Heart left ventricle (tissue), 16 donors: ENCODE results near the gene SMIM3. TPM values are rescaled to one million over a fixed set of nuclear protein-coding genes. Genes with fewer than 3 reads are reported as not detected.
"Not testable (repeated sequence)": the region's sequence is repeated elsewhere in the genome, so short reads cannot be mapped to it uniquely, and the experiment has no call there.

Source experiments
- ATAC-seq, 4 donors: fragments of 200-7000 bp; cut with Tn5 transposase; one replicate each; pipeline ENCODE4 v1.9.1; 2020 to 2022; ENCODE audit warnings: moderate library complexity in 4 of 4, mild to moderate bottlenecking in 3 of 4, moderate number of reproducible peaks in 1 of 4
- DNase-seq, 5 donors: peaks; one replicate each; pipeline ENCODE4 v3.0.0-alpha.2; 2020
- H3K27ac ChIP-seq, 12 donors: fragments of 200-600 bp; sonication (generic) in 4 of 12; one replicate each; pipeline versions ENCODE4 v1.5.0 to v1.8.0; 2016 to 2022; ENCODE audit warnings: mild to moderate bottlenecking in 2 of 12
- H3K27me3 ChIP-seq, 9 donors: fragments of 200-600 bp; sonication (generic) in 2 of 9; one replicate each; pipeline versions ENCODE4 v1.5.1 to v1.8.0; 2016 to 2022; ENCODE audit warnings: mild to moderate bottlenecking in 3 of 9
- H3K36me3 ChIP-seq, 9 donors: fragments of 200-600 bp; sonication (generic) in 2 of 9; one replicate each; pipeline versions ENCODE4 v1.5.0 to v1.8.0; 2018 to 2022; ENCODE audit warnings: mild to moderate bottlenecking in 2 of 9
- H3K4me1 ChIP-seq, 12 donors: fragments of 200-600 bp; sonication (generic) in 4 of 12; one replicate each; pipeline versions ENCODE4 v1.5.0 to v1.8.0; 2016 to 2022; ENCODE audit warnings: mild to moderate bottlenecking in 3 of 12
- H3K4me3 ChIP-seq, 12 donors: fragments of 200-600 bp; sonication (generic) in 4 of 12; one replicate each; pipeline versions ENCODE4 v1.5.0 to v1.8.0; 2017 to 2022; ENCODE audit warnings: mild to moderate bottlenecking in 9 of 12, moderate library complexity in 4 of 12
- H3K9me3 ChIP-seq, 12 donors: fragments of 200-600 bp; sonication (generic) in 4 of 12; one replicate each; pipeline versions ENCODE4 v1.5.0 to v1.8.0; 2016 to 2022; ENCODE audit warnings: mild to moderate bottlenecking in 1 of 12
- POLR2A ChIP-seq, 2 donors: fragments of 450-650 bp; IDR thresholded peaks; one replicate each; pipeline ENCODE4 v1.6.1; 2017; ENCODE audit warnings: antibody characterized with exemption in 2 of 2, mild to moderate bottlenecking in 2 of 2, moderate library complexity in 2 of 2
- WGBS, 4 donors: extraction: QIAGEN DNeasy Blood & Tissue Kit in 2 of 4; methylation state at CpG; one replicate each; pipeline versions ENCODE4 v1.1.5 to v1.1.7; 2013 to 2018; 5-methylcytosine and 5-hydroxymethylcytosine counted together
- intact Hi-C, 10 donors: fragments of 100-400 bp; cut with DNase I; formaldehyde crosslinking; loops; one replicate each; pipeline versions ENCODE4 v1.11.1 to v1.14.2; 2022
- polyA plus RNA-seq, 2 donors: library from polyadenylated mRNA; stranded (reverse); fragments of 200-250 nt; gene quantifications; one replicate each; pipeline ENCODE4 v1.2.3, GENCODE V29; 2013
- total RNA-seq, 9 donors: library from RNA; depleted of rRNA in 2 of 9; stranded (reverse); fragments of >200 nt in 2 of 9; fragmentation: NEBNext Ultra II Directional in 3 of 9; extraction: Animal tissue kit (Norgen Biotek cat#: 25700) in 3 of 9; gene quantifications; one replicate each; pipeline versions ENCODE4 v1.1.0 to v1.2.4, GENCODE V29; 2016 to 2023
- TF ChIP-seq, protein P1 (sequence below), 12 donors: fragments of 200-600 bp; sonication (generic) in 4 of 12; IDR thresholded peaks; one replicate each; pipeline versions ENCODE4 v1.5.0 to v1.8.0; 2018 to 2022; ENCODE audit warnings: antibody characterized with exemption in 12 of 12, mild to moderate bottlenecking in 5 of 12
- donor health status: ischemic (EF 13 %, LVEDD 7.1; RV severe dilation, severe dysfunction).
- donor health status: healthy with polysubstance abuse.
- donor health status: DM: no; HTN: yes; CAD: no.
- donor health status: DM: no; HTN: no; CAD: no.
- donor health status: ischemic (EF 25% LVEDD 6.9; RV normal size, moderate dysfunction).
- donor health status: ischemic (EF 25% LVEDD 5.7; RV mildly dilated, moderate dysfunction).
- donor health status: healthy.
- donor health status: DM: yes; HTN: yes; CAD: no.
- donor health status: ischemic (EF 35%, LVEDD 5.7; RV mildly dilated, moderate dysfunction).
- donor health status: nonischemic (EF 11% LVEDD 7.7; RV severe dilation, severe dysfunction).
- donor health status: DM: yes; HTN: yes; CAD: no.
- donor health status: PGD.
- donor health status: ischemic (EF 29% LVEDD 5.4; RV normal size, mild dysfunction).
- donor health status: nonischemic (EF 23%, LVEDD 6.1; RV moderate dilation, normal function).

The SMIM3 gene
- total and polyA plus RNA-seq, 11 donors: 7.1 to 45.6 (median 19.1) TPM

DNA sequence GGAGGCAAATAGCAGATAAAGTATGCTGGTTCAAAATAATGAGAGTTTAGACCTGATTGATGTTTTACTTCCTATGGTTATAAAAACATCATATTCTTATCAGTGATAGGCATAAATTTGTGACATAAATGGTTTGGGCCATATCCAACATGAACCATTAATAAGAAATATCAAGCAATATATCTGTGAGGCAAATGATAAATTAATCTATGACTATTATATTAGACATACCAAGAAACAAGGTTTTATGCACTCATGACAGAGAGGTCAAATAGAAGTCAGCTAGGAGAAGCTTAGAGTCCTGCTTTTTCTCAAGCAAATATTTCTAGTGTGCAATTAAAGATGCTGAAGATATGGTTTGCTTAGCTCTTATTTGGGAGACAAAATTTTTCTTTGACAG is 10.4 kb downstream of the SMIM3 start:
- Histone ChIP-seq H3K27me3 (no peaks in the 10 kb centered on the region), H3K36me3 (no peaks in the 10 kb centered on the region), H3K4me1 (peaks cover 3 to 94% (median 27%) of the 10 kb centered on the region in 12 donors), H3K9me3 (peaks cover 0 to 4% (median 0%) of the 10 kb centered on the region in 12 donors), H3K4me3 (peak overlapping the region in 1 of 12 donors; percentile 7), H3K27ac (peak overlapping the region in 3 of 12 donors; percentile 47 to 84 (median 58))
- intact Hi-C loops: loop anchor here in 1 of 10 donors (10.0 kb wide), 1 partner anchor 366 kb away; the partner anchor contains the start of gene ANXA6
- no peak for DNase-seq
- ATAC-seq: no peak
- no peak for TF ChIP-seq POLR2A (IDR thresholded peaks at IDR 0.05)
- TF ChIP-seq, protein P1, sequence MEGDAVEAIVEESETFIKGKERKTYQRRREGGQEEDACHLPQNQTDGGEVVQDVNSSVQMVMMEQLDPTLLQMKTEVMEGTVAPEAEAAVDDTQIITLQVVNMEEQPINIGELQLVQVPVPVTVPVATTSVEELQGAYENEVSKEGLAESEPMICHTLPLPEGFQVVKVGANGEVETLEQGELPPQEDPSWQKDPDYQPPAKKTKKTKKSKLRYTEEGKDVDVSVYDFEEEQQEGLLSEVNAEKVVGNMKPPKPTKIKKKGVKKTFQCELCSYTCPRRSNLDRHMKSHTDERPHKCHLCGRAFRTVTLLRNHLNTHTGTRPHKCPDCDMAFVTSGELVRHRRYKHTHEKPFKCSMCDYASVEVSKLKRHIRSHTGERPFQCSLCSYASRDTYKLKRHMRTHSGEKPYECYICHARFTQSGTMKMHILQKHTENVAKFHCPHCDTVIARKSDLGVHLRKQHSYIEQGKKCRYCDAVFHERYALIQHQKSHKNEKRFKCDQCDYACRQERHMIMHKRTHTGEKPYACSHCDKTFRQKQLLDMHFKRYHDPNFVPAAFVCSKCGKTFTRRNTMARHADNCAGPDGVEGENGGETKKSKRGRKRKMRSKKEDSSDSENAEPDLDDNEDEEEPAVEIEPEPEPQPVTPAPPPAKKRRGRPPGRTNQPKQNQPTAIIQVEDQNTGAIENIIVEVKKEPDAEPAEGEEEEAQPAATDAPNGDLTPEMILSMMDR (IDR thresholded peaks at IDR 0.05): no peak

GRCh38 chr5:150789450-150789849 is 10.9 kb downstream of the SMIM3 start:
- intact Hi-C loops: loop anchor here in 1 of 10 donors (10.0 kb wide), 1 partner anchor 365 kb away; the partner anchor contains the start of gene ANXA6
- H3K27ac ChIP-seq: peak overlapping the region in 9 of 12 donors; percentile 22 to 84 (median 55)
- H3K27me3 ChIP-seq: no peaks in the 10 kb centered on the region
- ATAC-seq (peak in 2 of 4 donors; percentile 4 to 44), DNase-seq (no peak)
- H3K4me3 ChIP-seq: peak overlapping the region in 3 of 12 donors; percentile 7 to 10 (median 8)
- TF ChIP-seq, protein P1 (IDR thresholded peaks at IDR 0.05): no peak
- TF ChIP-seq POLR2A (IDR thresholded peaks at IDR 0.05): no peak
- 76 to 83% (median 77%) methylated on average over 6 of the region's 6 CpGs for WGBS, 4 donors
- no peaks in the 10 kb centered on the region for H3K36me3 ChIP-seq
- peaks cover 0 to 4% (median 0%) of the 10 kb centered on the region in 12 donors for H3K9me3 ChIP-seq
- peaks cover 3 to 89% (median 23%) of the 10 kb centered on the region in 12 donors for H3K4me1 ChIP-seq

DNA sequence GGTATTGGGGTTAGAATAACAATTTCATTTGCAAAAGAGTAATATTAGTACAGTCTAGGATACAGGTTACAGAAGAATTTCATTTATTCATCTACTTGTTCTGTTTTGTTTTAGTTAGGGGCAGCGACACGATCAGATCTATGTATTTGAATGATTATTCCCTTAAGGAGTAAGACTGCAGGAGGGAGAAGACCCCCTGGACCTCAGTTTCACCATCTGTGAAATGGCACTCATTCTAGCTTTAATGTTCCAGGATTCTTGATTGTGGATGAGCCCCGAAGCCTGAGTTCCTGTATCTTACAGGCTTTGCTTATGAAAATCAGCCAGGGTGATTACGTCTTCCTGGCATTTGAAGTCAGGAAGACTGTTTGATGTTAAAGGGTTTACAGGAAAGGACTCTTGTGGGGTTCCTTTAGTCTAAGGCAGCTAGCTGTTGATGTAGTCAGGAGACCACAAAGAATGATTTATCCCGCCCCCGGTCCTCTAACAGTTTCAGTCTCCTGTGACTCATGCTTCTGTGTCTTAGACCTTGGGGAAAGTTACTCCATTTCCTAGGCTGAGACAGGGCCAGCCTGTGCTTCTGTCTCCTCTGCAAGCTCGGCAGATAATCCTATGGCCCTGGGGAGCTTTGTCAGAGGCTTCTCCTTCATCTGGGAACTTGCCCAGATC is 11.5 kb downstream of the SMIM3 start:
- Histone ChIP-seq H3K27me3 (no peaks in the 10 kb centered on the region), H3K27ac (peak overlapping the region in 10 of 12 donors; percentile 15 to 84 (median 51)), H3K4me3 (peak overlapping the region in 4 of 12 donors; percentile 7 to 10 (median 8)), H3K4me1 (peaks cover 3 to 83% (median 22%) of the 10 kb centered on the region in 12 donors), H3K36me3 (peaks cover 0 to 5% (median 0%) of the 10 kb centered on the region in 9 donors), H3K9me3 (peaks cover 0 to 4% (median 0%) of the 10 kb centered on the region in 12 donors)
- 42 to 57% (median 47%) methylated on average over 6 to 7 of the region's 7 CpGs for WGBS, 4 donors
- peak in 2 of 5 donors; percentile 35 to 81 for DNase-seq
- intact Hi-C loops: loop anchor here in 2 of 10 donors (10.0 kb wide), 2 partner anchors 245 to 365 kb away; partner anchors contain the start of gene ANXA6 (in 2 of the 2)
- ATAC-seq: peak; percentile 51 to 95 (median 94)
- no peak for TF ChIP-seq POLR2A (IDR thresholded peaks at IDR 0.05)
- TF ChIP-seq, protein P1 (IDR thresholded peaks at IDR 0.05): no peak

- Histone ChIP-seq H3K27me3 (no peaks in the 10 kb centered on the region), H3K27ac (peak overlapping the region in 1 of 12 donors; percentile 84), H3K4me1 (peaks cover 3 to 69% (median 22%) of the 10 kb centered on the region in 12 donors), H3K9me3 (no peaks in the 10 kb centered on the region), H3K36me3 (peaks cover 0 to 20% (median 14%) of the 10 kb centered on the region in 9 donors), H3K4me3 (no peak overlapping the region)
- TF ChIP-seq, protein P1 (IDR thresholded peaks at IDR 0.05): no peak
- no peak for TF ChIP-seq POLR2A (IDR thresholded peaks at IDR 0.05)
- intact Hi-C loops: loop anchor here in 1 of 10 donors (10.0 kb wide), 2 partner anchors 243 to 363 kb away; partner anchors contain the start of gene ANXA6
- DNase-seq: no peak
- no peak for ATAC-seq
Measured at GRCh38 chr5:150791536-150791935, 13.0 kb downstream of the SMIM3 start.

DNA sequence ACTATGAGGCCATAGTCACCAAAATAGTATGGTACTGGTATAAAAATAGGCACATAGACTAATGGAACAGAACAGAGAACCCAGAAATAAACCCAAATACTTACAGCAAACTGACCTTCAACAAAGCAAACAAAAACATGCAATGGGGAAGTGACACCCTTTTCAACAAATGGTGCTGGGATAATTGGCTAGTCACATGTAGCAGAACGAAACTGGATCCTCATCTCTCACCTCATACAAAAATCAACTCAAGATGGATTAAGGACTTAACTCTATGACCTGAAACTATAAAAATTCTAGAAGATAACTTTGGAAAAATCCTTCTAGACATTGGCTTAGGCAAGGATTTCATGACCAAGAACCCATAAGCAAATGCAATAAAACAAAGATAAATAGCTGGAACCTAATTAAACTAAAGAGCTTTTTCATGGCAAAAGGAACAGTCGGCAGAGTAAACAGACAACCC is 14.9 kb downstream of the SMIM3 start:
- not testable (repeated sequence) for H3K27ac ChIP-seq
- intact Hi-C loops: loop anchor here in 1 of 10 donors (10.0 kb wide), 2 partner anchors 241 to 361 kb away; partner anchors contain the start of gene ANXA6
- 86 to 96% (median 91%) methylated on average over 2 of the region's 2 CpGs for WGBS, 4 donors

More for the DNA sequence above, 14.9 kb downstream of the SMIM3 start:
- not testable (repeated sequence) for H3K27me3 ChIP-seq, DNase-seq, H3K9me3 ChIP-seq, ATAC-seq, H3K4me3 ChIP-seq
- H3K36me3 ChIP-seq: peaks cover 0 to 31% (median 20%) of the 10 kb centered on the region in 9 donors
- H3K4me1 ChIP-seq: peaks cover under 1 to 50% (median 22%) of the 10 kb centered on the region in 12 donors
